Gastrocnemius medialis (tissue), 4 donors: ENCODE results near the gene MLST8.

ENCODE experiments used
- CTCF ChIP-seq, 5 experiments: fragments of 450-650 bp in 3 of 5; fragments of 200-600 bp in 2 of 5; sonication (generic) in 2 of 5; IDR thresholded peaks in 4 of 5; conservative IDR thresholded peaks in 1 of 5; 1 replicate in 4 of 5; 2 replicates in 1 of 5; pipeline ENCODE4 v1.5.1; 2016 to 2019; ENCODE audit warnings: antibody characterized with exemption in 5 of 5, mild to moderate bottlenecking in 3 of 5, moderate library complexity in 3 of 5
- POLR2A ChIP-seq, 2 donors: fragments of 450-650 bp; IDR thresholded peaks; one replicate each; pipeline ENCODE4 v1.6.1; 2017; ENCODE audit warnings: antibody characterized with exemption in 2 of 2, mild to moderate bottlenecking in 2 of 2, moderate library complexity in 2 of 2

- TF ChIP-seq CTCF (IDR thresholded peaks at IDR 0.05 in 4 of 5, conservative IDR thresholded peaks at IDR 0.05 in 1 of 5) (no peak), POLR2A (IDR thresholded peaks at IDR 0.05) (no peak)
Measured at GRCh38 chr16:2170587-2171435, 34.4 kb upstream of the MLST8 start.
